Renal cortex interstitium (tissue), 15 donors: ENCODE measurements around the gene MED1. TPM values are rescaled to one million over a fixed set of nuclear protein-coding genes. Genes with fewer than 3 reads are reported as not detected.
"Not testable (repeated sequence)": the region's sequence is repeated elsewhere in the genome, so short reads cannot be mapped to it uniquely, and the experiment has no call there.

ENCODE experiments used
- DNase-seq, 11 donors: peaks; one replicate each; pipeline ENCODE4 v3.0.0-alpha.2; 2013; ENCODE audit warnings: low read depth in 9 of 11, low spot score in 4 of 11; ENCODE audit errors: extremely low read depth in 1 of 11
- long read RNA-seq, 16 experiments: transcript quantifications; one replicate each; lab custom pipeline, GENCODE V29; 2026
- polyA plus RNA-seq, 3 donors: library from polyadenylated mRNA; unstranded; fragments of 120-200 nt; gene quantifications; one replicate each; pipeline ENCODE4 v1.2.1, GENCODE V29; 2013; ENCODE audit not compliant: insufficient read length in 3 of 3

MED1 gene
- polyA plus RNA-seq: 10 to 100 TPM; 48.2 to 56.3 (median 50.9) TPM
- long read RNA-seq, donor 1, partial matches to known transcripts: 5 of 5 reads
- long read RNA-seq, donor 1, other reads (novel, unspliced or antisense): 0 of 5 reads
- long read RNA-seq, donor 2, full-length matches to known transcripts: 1 of 1 reads
- long read RNA-seq, donor 2, partial matches to known transcripts: 0 of 1 reads
- long read RNA-seq, donor 2, other reads (novel, unspliced or antisense): 0 of 1 reads
- long read RNA-seq, donor 3, full-length matches to known transcripts: 4 of 4 reads
- long read RNA-seq, donor 3, partial matches to known transcripts: 0 of 4 reads
- long read RNA-seq, donor 3, other reads (novel, unspliced or antisense): 0 of 4 reads
- long read RNA-seq, donor 4, full-length matches to known transcripts: 1 of 6 reads
- long read RNA-seq, donor 4, partial matches to known transcripts: 5 of 6 reads
- long read RNA-seq, donor 4, other reads (novel, unspliced or antisense): 0 of 6 reads
- long read RNA-seq, donor 5: 0 reads
- long read RNA-seq, donor 6, full-length matches to known transcripts: 2 of 8 reads
- long read RNA-seq, donor 6, partial matches to known transcripts: 6 of 8 reads
- long read RNA-seq, donor 6, other reads (novel, unspliced or antisense): 0 of 8 reads
- long read RNA-seq, donor 7, full-length matches to known transcripts: 4 of 4 reads
- long read RNA-seq, donor 7, partial matches to known transcripts: 0 of 4 reads
- long read RNA-seq, donor 7, other reads (novel, unspliced or antisense): 0 of 4 reads
- long read RNA-seq, donor 8: 0 reads
- long read RNA-seq, donor 9, full-length matches to known transcripts: 2 of 20 reads
- long read RNA-seq, donor 9, partial matches to known transcripts: 18 of 20 reads
- long read RNA-seq, donor 9, other reads (novel, unspliced or antisense): 0 of 20 reads
- long read RNA-seq, donor 10, full-length matches to known transcripts: 1 of 29 reads
- long read RNA-seq, donor 10, partial matches to known transcripts: 28 of 29 reads
- long read RNA-seq, donor 10, other reads (novel, unspliced or antisense): 0 of 29 reads
- long read RNA-seq, donor 11, full-length matches to known transcripts: 6 of 11 reads
- long read RNA-seq, donor 11, partial matches to known transcripts: 5 of 11 reads
- long read RNA-seq, donor 11, other reads (novel, unspliced or antisense): 0 of 11 reads
- long read RNA-seq, donor 12, full-length matches to known transcripts: 1 of 15 reads
- long read RNA-seq, donor 12, partial matches to known transcripts: 14 of 15 reads
- long read RNA-seq, donor 12, other reads (novel, unspliced or antisense): 0 of 15 reads
- long read RNA-seq, donor 13: 0 reads
- long read RNA-seq, donor 14, full-length matches to known transcripts: 1 of 1 reads
- long read RNA-seq, donor 14, partial matches to known transcripts: 0 of 1 reads
- long read RNA-seq, donor 14, other reads (novel, unspliced or antisense): 0 of 1 reads
- long read RNA-seq, donor 15, full-length matches to known transcripts: 3 of 3 reads
- long read RNA-seq, donor 15, partial matches to known transcripts: 0 of 3 reads
- long read RNA-seq, donor 15, other reads (novel, unspliced or antisense): 0 of 3 reads
- long read RNA-seq, donor 16, full-length matches to known transcripts: 8 of 29 reads
- long read RNA-seq, donor 16, partial matches to known transcripts: 21 of 29 reads
- long read RNA-seq, donor 16, other reads (novel, unspliced or antisense): 0 of 29 reads

GRCh38 chr17:39450847-39451581 lies at the start of gene MED1:
TSS of gene MED1 (minus strand) at chr17:39451263. CDS start at chr17:39451062, 201 bp downstream.
- DNase-seq: peak; percentile 97 to 99 (median 98)

- not testable (repeated sequence) for DNase-seq
Measured at GRCh38 chr17:39496921-39497320, 45.9 kb upstream of the MED1 start.

- no peak for DNase-seq
Measured at GRCh38 chr17:39487946-39488345, 36.9 kb upstream of the MED1 start.

GRCh38 chr17:39487490-39487889 lies 36.4 kb upstream of the MED1 start:
- DNase-seq: not testable (repeated sequence)

GRCh38 chr17:39486242-39486641 lies 35.2 kb upstream of the MED1 start:
- DNase-seq: no peak

GRCh38 chr17:39485555-39485954 lies 34.5 kb upstream of the MED1 start:
- no peak for DNase-seq

GRCh38 chr17:39484178-39484577 lies 33.1 kb upstream of the MED1 start:
- DNase-seq: no peak

GRCh38 chr17:39483506-39483905 lies 32.4 kb upstream of the MED1 start:
- DNase-seq: no peak

- not testable (repeated sequence) for DNase-seq
Measured at GRCh38 chr17:39479631-39480030, 28.6 kb upstream of the MED1 start.

GRCh38 chr17:39473310-39473709 lies 22.2 kb upstream of the MED1 start:
- DNase-seq: no peak

- DNase-seq: not testable (repeated sequence)
Measured at GRCh38 chr17:39468610-39469009, 17.5 kb upstream of the MED1 start.

GRCh38 chr17:39464639-39465181 lies 13.6 kb upstream of the MED1 start:
- not testable (repeated sequence) for DNase-seq

GRCh38 chr17:39462631-39463375 lies 11.7 kb upstream of the MED1 start:
- no peak for DNase-seq

- peak in 4 of 11 donors; percentile 13 to 49 (median 24) for DNase-seq
Measured at GRCh38 chr17:39461926-39462569, 11.0 kb upstream of the MED1 start.

GRCh38 chr17:39461113-39461925 lies 10.3 kb upstream of the MED1 start, which contains the start of gene CDK12:
TSS of gene CDK12 (plus strand) at chr17:39461486. CDS start at chr17:39462072, 586 bp downstream.
- peak; percentile 98 to 100 (median 99) for DNase-seq
